DOHH2 (cell line): ENCODE results near the gene BIN1.

ENCODE experiments used
- H3F3A ChIP-seq: fragments of 200-600 bp; sonication (generic), shearing (Covaris generic); 2 replicates; pipeline ENCODE4 v1.6.0; 2016; ENCODE audit warnings: antibody characterized with exemption, mild to moderate bottlenecking; ENCODE audit not compliant: control insufficient read depth, insufficient read depth
- H3K27ac ChIP-seq: fragments of 200-600 bp; sonication (generic); 2 replicates; pipeline ENCODE4 v1.5.1; 2014; ENCODE audit warnings: low read depth, mild to moderate bottlenecking, low read length, moderate library complexity
- H3K27me3 ChIP-seq: fragments of 200-600 bp; sonication (generic); 2 replicates; pipeline ENCODE4 v1.6.1; 2014; ENCODE audit warnings: mild to moderate bottlenecking, low read length, mixed read lengths; ENCODE audit not compliant: control insufficient read depth
- H3K36me3 ChIP-seq: fragments of 200-600 bp; sonication (generic); 2 replicates; pipeline ENCODE4 v1.6.1; 2014; ENCODE audit warnings: mild to moderate bottlenecking, low read length, moderate library complexity, mixed read lengths; ENCODE audit not compliant: control insufficient read depth
- H3K4me1 ChIP-seq: fragments of 200-600 bp; sonication (generic); 2 replicates; pipeline ENCODE4 v1.6.1; 2014; ENCODE audit warnings: mild to moderate bottlenecking, low read length, mixed read lengths; ENCODE audit not compliant: control insufficient read depth
- H3K4me2 ChIP-seq: fragments of 200-600 bp; sonication (generic); 2 replicates; pipeline ENCODE4 v1.6.0; 2014; ENCODE audit warnings: mild to moderate bottlenecking, low read length, moderate library complexity
- H3K4me3 ChIP-seq: fragments of 200-600 bp; sonication (generic); 2 replicates; pipeline ENCODE4 v1.5.1; 2014; ENCODE audit warnings: mild to moderate bottlenecking, low read length, mixed read lengths
- H3K79me2 ChIP-seq: fragments of 200-600 bp; sonication (generic); 2 replicates; pipeline ENCODE4 v1.6.1; 2014; ENCODE audit warnings: mild to moderate bottlenecking, low read length, mixed read lengths; ENCODE audit not compliant: control insufficient read depth
- H3K9me2 ChIP-seq: fragments of 200-600 bp; sonication (generic); replicated peaks from 2 replicates; pipeline ENCODE4 v1.6.1; 2014; ENCODE audit warnings: mild to moderate bottlenecking, low read length, mixed read lengths; ENCODE audit not compliant: control insufficient read depth
- H3K9me3 ChIP-seq: fragments of 200-600 bp; sonication (generic); 2 replicates; pipeline ENCODE4 v1.6.1; 2014; ENCODE audit warnings: antibody characterized with exemption, low read length, mixed read lengths; ENCODE audit not compliant: control insufficient read depth, insufficient read depth
- H4K20me1 ChIP-seq: fragments of 200-600 bp; sonication (generic); 2 replicates; pipeline ENCODE4 v1.6.0; 2014; ENCODE audit warnings: low read depth, mild to moderate bottlenecking, antibody characterized with exemption, low read length, moderate library complexity; ENCODE audit not compliant: control insufficient read depth, insufficient read depth
- CTCF ChIP-seq: fragments of 200-600 bp; sonication (generic); IDR thresholded peaks from one replicate; pipeline ENCODE4 v1.5.1; 2014; ENCODE audit warnings: antibody characterized with exemption, mild to moderate bottlenecking, low read depth, low read length; ENCODE audit not compliant: poor library complexity, severe bottlenecking
- EZH2phosphoT487 ChIP-seq: fragments of 200-600 bp; sonication (generic); IDR thresholded peaks from 2 replicates; pipeline ENCODE4 v1.6.1; 2017; ENCODE audit warnings: borderline replicate concordance, mild to moderate bottlenecking, antibody characterized with exemption, low read length, moderate library complexity, mixed read lengths

BIN1 gene

DNA sequence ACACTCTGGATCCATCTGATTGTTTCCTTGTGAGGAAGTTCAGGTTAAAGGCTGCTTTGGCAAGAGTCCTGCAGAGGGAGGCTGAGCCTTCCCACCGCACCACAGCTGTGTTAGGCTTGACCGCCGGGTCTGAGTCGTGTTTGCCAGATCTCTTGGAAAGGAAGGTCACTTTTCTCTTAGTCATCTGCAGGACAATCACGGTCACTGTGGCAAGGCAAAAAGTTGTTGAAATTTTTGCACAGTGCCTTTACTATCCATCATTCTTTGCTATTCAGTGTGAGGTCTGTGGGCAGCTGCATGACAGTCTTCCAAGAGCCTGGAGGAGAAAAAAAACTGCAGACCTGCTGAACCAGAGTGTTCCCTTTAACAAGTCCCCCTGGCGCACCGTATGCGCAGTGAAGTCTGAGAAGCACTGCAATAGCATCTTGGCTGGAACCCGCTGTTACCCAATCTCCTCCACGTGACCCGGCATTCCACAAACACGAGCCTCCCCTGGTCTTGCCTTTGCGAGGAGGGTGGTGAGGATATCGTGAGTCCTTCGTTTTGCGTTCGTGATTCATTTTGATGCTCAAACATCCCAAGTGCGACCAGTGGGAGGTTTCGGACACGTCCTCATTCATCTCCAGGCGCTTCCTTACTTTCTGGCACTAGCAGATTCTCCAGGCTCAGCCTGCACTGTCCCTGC lies 23.0 kb downstream of the BIN1 start:
- Histone ChIP-seq H3K36me3 (no peaks in the 10 kb centered on the region), H3K27ac (no peak overlapping the region), H3K4me1 (peaks cover 14% of the 10 kb centered on the region), H3F3A (no peaks in the 10 kb centered on the region), H3K27me3 (0 out of 2 replicates have a peak, but pooled peaks cover 3% of the 10 kb centered on the region), H3K9me2 (no peaks in the 10 kb centered on the region), H3K4me2 (no peak overlapping the region), H3K79me2 (no peaks in the 10 kb centered on the region), H3K9me3 (no peaks in the 10 kb centered on the region), H4K20me1 (no peaks in the 10 kb centered on the region), H3K4me3 (no peak overlapping the region)
- no peak for TF ChIP-seq CTCF
- TF ChIP-seq EZH2phosphoT487 = no peak

- Histone ChIP-seq H3F3A (no peaks in the 10 kb centered on the region), H3K9me3 (no peaks in the 10 kb centered on the region), H3K27ac (no peak overlapping the region), H3K27me3 (0 out of 2 replicates have a peak, but pooled peaks cover 3% of the 10 kb centered on the region), H3K79me2 (no peaks in the 10 kb centered on the region), H4K20me1 (no peaks in the 10 kb centered on the region), H3K9me2 (no peaks in the 10 kb centered on the region), H3K4me3 (no peak overlapping the region), H3K4me2 (no peak overlapping the region), H3K4me1 (peaks cover 14% of the 10 kb centered on the region), H3K36me3 (no peaks in the 10 kb centered on the region)
- TF ChIP-seq EZH2phosphoT487 = no peak
- TF ChIP-seq CTCF = no peak
Observed at GRCh38 chr2:127082974-127083373, 24.0 kb downstream of the BIN1 start.

DNA sequence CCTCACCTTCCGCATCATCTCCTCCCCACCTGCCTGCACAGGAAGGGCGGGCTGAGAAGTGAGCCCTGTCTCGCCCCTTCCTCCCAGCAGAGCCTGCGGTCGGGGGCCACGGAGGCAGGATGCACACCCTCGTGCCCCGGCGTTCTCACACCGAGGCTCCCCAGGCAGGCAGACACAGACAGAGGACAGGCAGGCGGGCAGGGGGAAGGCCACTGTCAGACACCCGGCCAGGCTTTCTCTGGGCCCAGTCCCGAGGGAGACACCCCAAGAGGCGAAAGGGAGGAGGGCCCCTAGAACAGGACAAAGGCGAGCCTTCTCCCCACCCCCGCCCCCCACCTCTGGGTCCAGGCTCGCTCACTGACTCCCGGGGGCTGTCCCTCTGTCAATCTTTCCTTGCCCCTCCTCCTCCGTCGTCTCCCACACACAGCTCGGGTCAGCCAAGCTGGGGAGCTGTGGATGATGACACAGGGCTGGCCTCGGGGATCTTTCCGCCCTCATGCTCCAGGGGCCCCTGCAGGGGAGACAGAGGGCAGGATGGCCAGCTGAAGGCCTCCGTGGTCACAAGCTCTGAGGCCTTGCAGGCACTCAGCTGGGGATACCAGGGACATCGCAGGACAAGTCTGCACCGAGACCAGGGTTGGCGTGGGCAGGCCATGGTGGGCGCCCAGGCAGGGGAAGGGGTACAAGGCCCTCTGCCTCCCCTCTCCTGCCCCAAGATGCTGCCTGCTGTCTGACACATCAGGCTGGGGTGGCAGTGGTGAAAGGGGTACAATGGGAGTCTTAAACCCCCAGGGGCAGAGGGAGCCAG lies 24.9 kb downstream of the BIN1 start:
- no peaks in the 10 kb centered on the region for H3K27me3 ChIP-seq
- no peaks in the 10 kb centered on the region for H3F3A ChIP-seq
- no peak overlapping the region for H3K4me3 ChIP-seq
- peak overlapping the region; percentile 9; the same call in 1 of the 2 replicates for H3K4me2 ChIP-seq
- H3K9me2 ChIP-seq = no peaks in the 10 kb centered on the region
- no peaks in the 10 kb centered on the region for H3K79me2 ChIP-seq
- H3K27ac ChIP-seq = no peak overlapping the region
- no peaks in the 10 kb centered on the region for H4K20me1 ChIP-seq
- peaks cover 10% of the 10 kb centered on the region for H3K4me1 ChIP-seq
- no peaks in the 10 kb centered on the region for H3K36me3 ChIP-seq
- no peaks in the 10 kb centered on the region for H3K9me3 ChIP-seq
- TF ChIP-seq CTCF = no peak
- no peak for TF ChIP-seq EZH2phosphoT487
